Mammary epithelial cell (primary cell): ENCODE measurements around the gene ZFYVE1.

Experiments
- EZH2 ChIP-seq: IDR thresholded peaks from 2 replicates; pipeline ENCODE4 v1.6.1; 2012; ENCODE audit warnings: low read length, inconsistent platforms, borderline replicate concordance
- TF ChIP-seq, protein P1 (sequence below), 2 donors: IDR thresholded peaks in 1 of 2; conservative IDR thresholded peaks in 1 of 2; 2 replicates each; pipeline ENCODE4 v1.5.1; 2011 to 2012; ENCODE audit warnings: inconsistent platforms in 2 of 2, low read length in 2 of 2, mild to moderate bottlenecking in 2 of 2, control low read depth in 1 of 2, low read depth in 1 of 2; ENCODE audit not compliant: insufficient read depth in 1 of 2; ENCODE audit errors: extremely low read depth in 1 of 2

DNA sequence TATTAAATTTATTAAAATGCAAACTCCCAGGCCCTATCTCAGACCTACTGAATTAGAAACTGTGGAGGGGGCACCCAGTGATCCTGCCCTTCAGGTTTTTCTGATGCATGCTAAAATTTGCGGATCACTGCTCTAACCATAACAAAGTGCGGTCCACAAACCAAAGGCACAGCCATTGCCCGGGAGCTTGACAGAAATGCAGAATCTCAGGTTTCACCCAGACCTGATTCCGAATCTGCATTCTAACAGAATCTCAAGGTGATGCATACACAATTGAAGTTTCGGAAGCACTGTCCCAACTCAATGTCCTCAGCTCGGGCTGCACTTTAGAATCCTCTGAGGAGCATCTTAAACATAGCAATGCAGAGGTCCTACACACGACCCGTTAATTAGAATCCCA, 46.0 kb downstream of the ZFYVE1 start:
- TF ChIP-seq, protein P1, sequence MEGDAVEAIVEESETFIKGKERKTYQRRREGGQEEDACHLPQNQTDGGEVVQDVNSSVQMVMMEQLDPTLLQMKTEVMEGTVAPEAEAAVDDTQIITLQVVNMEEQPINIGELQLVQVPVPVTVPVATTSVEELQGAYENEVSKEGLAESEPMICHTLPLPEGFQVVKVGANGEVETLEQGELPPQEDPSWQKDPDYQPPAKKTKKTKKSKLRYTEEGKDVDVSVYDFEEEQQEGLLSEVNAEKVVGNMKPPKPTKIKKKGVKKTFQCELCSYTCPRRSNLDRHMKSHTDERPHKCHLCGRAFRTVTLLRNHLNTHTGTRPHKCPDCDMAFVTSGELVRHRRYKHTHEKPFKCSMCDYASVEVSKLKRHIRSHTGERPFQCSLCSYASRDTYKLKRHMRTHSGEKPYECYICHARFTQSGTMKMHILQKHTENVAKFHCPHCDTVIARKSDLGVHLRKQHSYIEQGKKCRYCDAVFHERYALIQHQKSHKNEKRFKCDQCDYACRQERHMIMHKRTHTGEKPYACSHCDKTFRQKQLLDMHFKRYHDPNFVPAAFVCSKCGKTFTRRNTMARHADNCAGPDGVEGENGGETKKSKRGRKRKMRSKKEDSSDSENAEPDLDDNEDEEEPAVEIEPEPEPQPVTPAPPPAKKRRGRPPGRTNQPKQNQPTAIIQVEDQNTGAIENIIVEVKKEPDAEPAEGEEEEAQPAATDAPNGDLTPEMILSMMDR (conservative IDR thresholded peaks at IDR 0.05 in 1 of 2, IDR thresholded peaks at IDR 0.05 in 1 of 2; ENCODE audit: extremely low read depth in 1 of 2, insufficient read depth in 1 of 2, low read depth in 1 of 2, low read length in 2 of 2), result no peak
- no peak for TF ChIP-seq EZH2
